OCI-LY1 (cell line): ENCODE measurements around the gene RMI2.

Experiments
- H2AFZ ChIP-seq: fragments of 200-600 bp; sonication (generic), shearing (Covaris generic); 2 replicates; pipeline ENCODE4 v1.6.0; 2014; ENCODE audit warnings: antibody characterized with exemption, mild to moderate bottlenecking, low read length
- H3F3A ChIP-seq: fragments of 200-600 bp; sonication (generic), shearing (Covaris generic); 2 replicates; pipeline ENCODE4 v1.6.0; 2014; ENCODE audit warnings: mild to moderate bottlenecking, antibody characterized with exemption, low read length, moderate library complexity; ENCODE audit not compliant: insufficient read depth
- H3K27ac ChIP-seq: fragments of 200-600 bp; sonication (generic); 2 replicates; pipeline ENCODE4 v1.5.1; 2014; ENCODE audit warnings: low read length, mixed run types, mild to moderate bottlenecking, low read depth; ENCODE audit not compliant: poor library complexity, severe bottlenecking
- H3K27me3 ChIP-seq: fragments of 200-600 bp; sonication (generic); 2 replicates; pipeline ENCODE4 v1.6.0; 2014; ENCODE audit warnings: antibody characterized with exemption, mild to moderate bottlenecking, low read length, moderate library complexity; ENCODE audit not compliant: insufficient read depth
- H3K36me3 ChIP-seq: fragments of 200-600 bp; sonication (generic); 2 replicates; pipeline ENCODE4 v1.6.1; 2014; ENCODE audit warnings: mild to moderate bottlenecking, antibody characterized with exemption, low read length, moderate library complexity, mixed read lengths; ENCODE audit not compliant: insufficient read depth
- H3K4me1 ChIP-seq: fragments of 200-600 bp; sonication (generic); 2 replicates; pipeline ENCODE4 v1.5.1; 2014; ENCODE audit warnings: mild to moderate bottlenecking, low read length, moderate library complexity; ENCODE audit not compliant: insufficient read depth, severe bottlenecking
- H3K4me2 ChIP-seq: fragments of 200-600 bp; sonication (generic), shearing (Covaris generic); 2 replicates; pipeline ENCODE4 v1.6.1; 2014; ENCODE audit warnings: low read length
- H3K4me3 ChIP-seq: fragments of 200-600 bp; sonication (generic); 2 replicates; pipeline ENCODE4 v1.5.1; 2014; ENCODE audit warnings: low read length, low read depth, mild to moderate bottlenecking, mixed read lengths; ENCODE audit not compliant: poor library complexity, severe bottlenecking
- H3K79me2 ChIP-seq: fragments of 200-600 bp; shearing (Covaris generic); 2 replicates; pipeline ENCODE4 v1.6.1; 2016; ENCODE audit warnings: mixed run types, low read length, mixed read lengths; ENCODE audit not compliant: insufficient read depth
- H3K9ac ChIP-seq: fragments of 200-600 bp; sonication (generic), shearing (Covaris generic); 2 replicates; pipeline ENCODE4 v1.6.1; 2014; ENCODE audit warnings: mild to moderate bottlenecking, low read length, mixed read lengths
- H3K9me2 ChIP-seq: fragments of 200-600 bp; sonication (generic), shearing (Covaris generic); 2 replicates; pipeline ENCODE4 v1.6.1; 2014; ENCODE audit warnings: low read depth, mild to moderate bottlenecking, low read length, mixed read lengths
- H3K9me3 ChIP-seq: fragments of 200-600 bp; shearing (Covaris generic); 2 replicates; pipeline ENCODE4 v1.6.1; 2014; ENCODE audit warnings: low read length, mixed read lengths
- H4K20me1 ChIP-seq: fragments of 200-600 bp; sonication (generic), shearing (Covaris generic); 2 replicates; pipeline ENCODE4 v1.6.0; 2016; ENCODE audit warnings: mild to moderate bottlenecking, low read length; ENCODE audit not compliant: insufficient read depth
- EZH2 ChIP-seq: fragments of 200-600 bp; sonication (generic), shearing (Covaris generic); IDR thresholded peaks from 2 replicates; pipeline ENCODE4 v1.8.0; 2017; ENCODE audit warnings: borderline replicate concordance, mixed run types, mild to moderate bottlenecking, antibody characterized with exemption, low read length, moderate library complexity, mixed read lengths
- TF ChIP-seq, protein P1 (sequence below): fragments of 200-600 bp; sonication (generic), shearing (Covaris generic); IDR thresholded peaks from 2 replicates; pipeline ENCODE4 v1.5.1; 2017; ENCODE audit warnings: mild to moderate bottlenecking, antibody characterized with exemption, low read length, moderate library complexity, mixed read lengths

The RMI2 gene

DNA sequence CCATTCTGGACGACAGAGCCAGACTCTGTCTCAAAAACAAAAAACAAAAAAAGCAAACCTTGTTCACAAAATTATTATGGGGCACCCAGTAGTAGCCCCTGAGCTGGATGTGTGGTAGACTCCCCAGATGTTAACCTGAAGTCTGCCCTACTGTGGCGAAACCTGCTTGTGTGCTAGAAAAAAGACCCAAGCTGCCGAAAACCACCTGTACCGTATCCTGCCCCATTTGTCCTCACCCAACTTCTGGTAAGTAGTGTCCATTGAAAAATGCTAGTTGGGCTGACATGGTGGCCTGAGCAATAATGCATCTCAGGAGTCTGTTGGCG is 9.1 kb downstream of the RMI2 start:
- H3K9me2 ChIP-seq = no peaks in the 10 kb centered on the region
- peak overlapping the region; percentile 63 for H3K4me2 ChIP-seq
- H2AFZ ChIP-seq = no peak overlapping the region
- peaks cover 29% of the 10 kb centered on the region for H3K36me3 ChIP-seq
- H3K4me1 ChIP-seq = peaks cover 63% of the 10 kb centered on the region
- peak overlapping the region; percentile 47; the same call in 1 of the 2 replicates for H3K9ac ChIP-seq
- TF ChIP-seq, protein P1, sequence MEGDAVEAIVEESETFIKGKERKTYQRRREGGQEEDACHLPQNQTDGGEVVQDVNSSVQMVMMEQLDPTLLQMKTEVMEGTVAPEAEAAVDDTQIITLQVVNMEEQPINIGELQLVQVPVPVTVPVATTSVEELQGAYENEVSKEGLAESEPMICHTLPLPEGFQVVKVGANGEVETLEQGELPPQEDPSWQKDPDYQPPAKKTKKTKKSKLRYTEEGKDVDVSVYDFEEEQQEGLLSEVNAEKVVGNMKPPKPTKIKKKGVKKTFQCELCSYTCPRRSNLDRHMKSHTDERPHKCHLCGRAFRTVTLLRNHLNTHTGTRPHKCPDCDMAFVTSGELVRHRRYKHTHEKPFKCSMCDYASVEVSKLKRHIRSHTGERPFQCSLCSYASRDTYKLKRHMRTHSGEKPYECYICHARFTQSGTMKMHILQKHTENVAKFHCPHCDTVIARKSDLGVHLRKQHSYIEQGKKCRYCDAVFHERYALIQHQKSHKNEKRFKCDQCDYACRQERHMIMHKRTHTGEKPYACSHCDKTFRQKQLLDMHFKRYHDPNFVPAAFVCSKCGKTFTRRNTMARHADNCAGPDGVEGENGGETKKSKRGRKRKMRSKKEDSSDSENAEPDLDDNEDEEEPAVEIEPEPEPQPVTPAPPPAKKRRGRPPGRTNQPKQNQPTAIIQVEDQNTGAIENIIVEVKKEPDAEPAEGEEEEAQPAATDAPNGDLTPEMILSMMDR = no peak
- no peak for TF ChIP-seq EZH2
- H4K20me1 ChIP-seq = no peaks in the 10 kb centered on the region
- H3K9me3 ChIP-seq = no peaks in the 10 kb centered on the region; the same call in 1 of the 2 replicates
- H3K79me2 ChIP-seq = no peaks in the 10 kb centered on the region
- H3F3A ChIP-seq = peaks cover 11% of the 10 kb centered on the region; the same call in 1 of the 2 replicates
- H3K27ac ChIP-seq = peak overlapping the region; percentile 86
- peak overlapping the region; percentile 22 for H3K4me3 ChIP-seq
- H3K27me3 ChIP-seq = no peaks in the 10 kb centered on the region

- Histone ChIP-seq H3K4me1 (peaks cover 57% of the 10 kb centered on the region), H4K20me1 (no peaks in the 10 kb centered on the region), H3K4me2 (peak overlapping the region; percentile 63), H3F3A (peaks cover 11% of the 10 kb centered on the region; the same call in 1 of the 2 replicates), H3K9me2 (no peaks in the 10 kb centered on the region), H3K9ac (peak overlapping the region; percentile 55; the same call in 1 of the 2 replicates), H3K79me2 (no peaks in the 10 kb centered on the region), H3K27ac (peak overlapping the region; percentile 86), H3K27me3 (no peaks in the 10 kb centered on the region), H3K9me3 (no peaks in the 10 kb centered on the region; the same call in 1 of the 2 replicates), H3K36me3 (peaks cover 29% of the 10 kb centered on the region), H2AFZ (no peak overlapping the region), H3K4me3 (peak overlapping the region; percentile 22)
- TF ChIP-seq EZH2 = no peak
- TF ChIP-seq, protein P1 = no peak
Measured at GRCh38 chr16:11354733-11355574, 9.7 kb downstream of the RMI2 start.

DNA sequence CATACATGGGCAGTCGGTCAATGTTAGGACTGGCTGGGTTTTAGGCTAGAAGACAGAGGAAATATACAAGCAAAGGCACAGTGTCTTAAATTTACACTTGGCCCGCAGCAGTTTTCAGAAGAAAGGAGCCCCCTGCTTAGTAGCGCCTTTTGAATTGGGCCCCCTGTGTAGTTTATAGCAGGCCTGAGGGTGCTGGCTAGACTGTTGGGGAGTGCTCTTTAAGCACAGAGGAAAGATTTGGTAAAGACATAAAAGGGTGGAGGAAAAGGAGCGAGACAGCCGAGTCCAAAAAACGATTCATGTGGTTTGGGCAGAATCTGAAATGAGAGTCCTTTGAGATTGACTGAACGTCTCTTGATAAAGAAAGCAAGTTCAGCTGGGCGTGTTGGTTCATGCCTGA is 10.6 kb downstream of the RMI2 start:
- peak overlapping the region; percentile 55; the same call in 1 of the 2 replicates for H3K9ac ChIP-seq
- no peaks in the 10 kb centered on the region for H3K9me2 ChIP-seq
- H3K4me2 ChIP-seq = peak overlapping the region; percentile 63
- peaks cover 14% of the 10 kb centered on the region; the same call in 1 of the 2 replicates for H3F3A ChIP-seq
- TF ChIP-seq, protein P1 = no peak
- no peak for TF ChIP-seq EZH2
- peak overlapping the region; percentile 86 for H3K27ac ChIP-seq
- H3K9me3 ChIP-seq = no peaks in the 10 kb centered on the region; the same call in 1 of the 2 replicates
- no peak overlapping the region for H2AFZ ChIP-seq
- no peaks in the 10 kb centered on the region for H3K79me2 ChIP-seq
- H3K36me3 ChIP-seq = peaks cover 29% of the 10 kb centered on the region
- no peaks in the 10 kb centered on the region; the same call in 1 of the 2 replicates for H3K27me3 ChIP-seq
- no peaks in the 10 kb centered on the region for H4K20me1 ChIP-seq
- peaks cover 48% of the 10 kb centered on the region for H3K4me1 ChIP-seq
- peak overlapping the region; percentile 22 for H3K4me3 ChIP-seq
